Suppressor macrophage (primary cell): Measurements from ENCODE around the gene CFAP251.

Experiments
- DNase-seq, 4 experiments: peaks; one replicate each; pipeline ENCODE4 v3.0.0-alpha.2; 2020 to 2022

CFAP251 gene

DNA sequence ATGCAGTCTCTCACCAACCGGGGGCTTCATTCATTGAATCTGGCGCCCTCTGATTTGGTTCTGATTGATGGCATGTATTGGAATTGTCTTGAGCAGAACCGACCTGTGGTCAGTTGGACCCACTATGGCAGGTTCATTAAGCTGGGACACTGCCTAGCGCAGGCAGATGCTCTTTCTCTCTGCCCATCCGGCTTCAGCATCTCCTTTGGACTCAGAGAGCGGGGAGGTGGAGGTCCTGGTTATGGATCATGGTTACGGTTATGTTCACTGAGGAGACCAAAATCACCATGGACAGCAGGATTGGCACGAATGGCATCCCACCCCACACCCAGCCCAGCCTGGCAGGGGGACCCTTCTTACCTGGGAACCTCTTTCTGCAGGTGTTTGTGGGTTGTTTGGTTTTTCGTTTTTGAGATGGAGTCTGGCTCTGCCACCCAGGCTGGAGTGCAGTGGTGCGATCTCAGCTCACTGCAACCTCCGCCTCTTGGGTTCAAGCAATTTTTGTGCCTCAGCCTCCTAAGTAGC, 86.9 kb downstream of the CFAP251 start:
- DNase-seq = no peak

DNA sequence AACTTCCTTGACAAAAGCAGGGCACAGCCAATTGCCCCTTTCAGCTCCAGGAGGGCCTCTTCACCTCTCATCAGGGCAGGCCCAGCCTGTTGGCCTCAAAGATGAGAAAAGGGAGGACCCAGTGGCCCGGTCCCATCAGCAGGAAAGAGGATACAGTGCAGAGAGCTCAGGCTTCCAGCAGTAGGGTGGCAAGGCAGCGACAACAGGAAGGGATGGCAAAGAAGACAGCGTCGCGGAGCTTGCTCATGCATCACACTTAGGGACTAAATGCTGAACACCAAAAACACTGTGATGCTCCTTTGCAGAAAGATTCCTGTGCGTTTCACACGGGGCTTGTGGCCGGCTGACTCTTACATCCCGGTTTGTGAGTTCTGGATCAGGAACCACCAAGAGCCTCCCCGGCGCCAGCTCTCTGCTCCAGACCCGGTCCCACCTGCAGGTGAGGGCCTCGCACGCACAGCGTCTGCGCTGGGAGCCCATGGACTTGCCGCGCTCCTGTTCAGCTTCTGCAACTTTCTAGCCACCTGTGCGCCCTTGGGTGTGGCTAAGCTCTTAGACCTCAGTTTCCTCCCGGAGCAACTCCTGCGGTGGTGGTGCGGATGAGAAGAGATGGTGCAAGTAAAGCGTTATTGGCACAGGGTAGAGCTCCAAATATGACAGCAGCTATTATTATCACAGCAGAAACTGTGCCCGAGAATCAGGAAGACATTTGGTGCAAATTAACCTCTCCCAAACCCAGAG, 88.0 kb downstream of the CFAP251 start:
- DNase-seq = no peak

DNA sequence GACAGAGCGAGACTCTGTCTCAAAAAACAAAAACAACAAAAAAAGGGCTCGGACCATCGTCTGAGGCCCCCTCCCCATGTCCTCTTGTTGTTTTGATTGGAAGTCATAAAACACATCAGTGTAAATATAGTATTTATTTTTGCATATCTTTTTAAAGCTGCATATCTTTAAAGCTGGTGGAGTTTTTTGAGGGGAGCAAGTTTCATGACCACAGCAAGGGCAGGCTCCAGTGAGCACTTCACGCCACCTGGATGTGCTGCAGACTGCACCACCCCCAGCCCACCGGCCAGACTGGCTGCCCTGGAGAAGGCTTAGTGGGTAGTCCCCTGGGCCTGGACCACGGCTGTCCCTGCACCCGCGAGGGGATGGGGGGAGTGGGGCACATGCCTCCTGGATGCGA, 91.3 kb downstream of the CFAP251 start:
- DNase-seq = no peak

DNA sequence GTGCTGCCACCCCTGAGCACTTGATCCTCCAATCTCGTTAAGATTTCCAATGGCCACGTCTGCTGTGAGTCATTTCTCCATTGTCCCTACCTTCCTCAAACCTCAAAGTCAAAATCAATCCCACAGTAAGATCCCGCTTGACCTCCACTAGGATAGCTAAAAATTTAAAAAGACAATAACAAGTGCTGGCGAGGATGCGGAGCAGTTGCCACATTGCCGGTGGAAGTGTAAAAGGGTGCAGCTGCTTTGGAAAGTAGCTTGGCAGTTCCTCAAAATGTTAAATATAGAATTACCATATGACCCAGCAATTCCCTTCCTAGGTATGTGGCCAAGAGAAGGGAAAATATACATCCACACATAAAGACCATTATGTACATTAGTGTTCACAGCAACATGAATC, 93.8 kb downstream of the CFAP251 start:
- peak in 2 of 4 experiments; percentile 19 to 26 for DNase-seq

DNA sequence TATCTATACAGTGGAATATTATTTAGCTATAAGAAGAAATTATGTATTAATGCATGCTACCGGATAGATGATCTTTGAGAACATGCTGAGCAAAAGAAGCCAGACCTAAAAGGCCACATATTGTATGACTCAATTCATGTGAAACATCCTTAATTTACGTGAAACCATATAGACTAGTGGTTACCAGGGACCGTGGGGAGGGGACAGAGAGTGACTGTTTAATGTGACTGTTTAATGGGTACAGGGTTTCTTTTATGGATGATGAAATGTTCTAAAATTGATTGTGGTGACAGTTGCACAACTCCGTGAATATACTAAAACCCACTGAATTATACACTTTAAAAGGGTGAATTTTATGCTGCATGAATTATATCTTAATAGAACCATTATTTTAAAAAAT, 94.7 kb downstream of the CFAP251 start:
- DNase-seq = peak in 1 of 4 experiments; percentile 30

DNA sequence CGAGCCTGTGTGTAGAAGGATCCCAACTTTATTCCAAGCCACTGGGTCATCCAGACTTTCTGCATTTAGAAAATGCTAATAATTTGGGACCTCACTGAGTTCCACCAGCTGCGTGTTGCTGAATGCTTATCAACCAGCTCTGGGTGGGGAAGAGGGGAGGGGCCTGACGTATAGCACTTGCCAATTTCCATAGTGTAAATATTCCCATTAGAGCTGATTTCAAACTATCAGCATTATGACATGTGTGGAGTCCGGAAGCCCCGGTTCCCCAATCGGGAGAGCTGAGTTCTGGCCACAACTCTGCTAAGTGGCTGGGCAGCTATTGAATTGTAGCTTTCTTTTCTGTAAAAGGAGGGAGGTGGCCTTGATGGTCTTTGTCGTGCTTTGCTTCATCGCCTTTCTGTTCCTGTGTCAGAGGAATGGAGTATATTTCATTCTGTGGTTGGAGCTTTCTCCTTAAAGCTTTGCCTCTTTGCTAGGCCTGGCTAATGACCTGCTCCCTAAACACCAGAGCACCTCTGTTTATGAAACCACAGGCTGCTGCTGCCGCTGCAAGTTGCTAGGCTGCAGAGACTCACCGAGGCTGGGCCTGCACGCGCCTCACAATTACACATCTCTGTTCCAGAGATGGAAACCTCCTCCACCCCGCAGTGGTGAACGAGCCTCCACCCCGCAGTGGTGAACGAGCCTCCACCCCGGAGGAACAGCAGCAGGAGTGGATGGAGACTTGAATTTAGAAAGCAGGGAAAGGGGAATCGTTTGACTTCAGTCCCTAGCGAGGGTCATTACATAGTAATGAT, 95.6 kb downstream of the CFAP251 start:
- no peak for DNase-seq

DNA sequence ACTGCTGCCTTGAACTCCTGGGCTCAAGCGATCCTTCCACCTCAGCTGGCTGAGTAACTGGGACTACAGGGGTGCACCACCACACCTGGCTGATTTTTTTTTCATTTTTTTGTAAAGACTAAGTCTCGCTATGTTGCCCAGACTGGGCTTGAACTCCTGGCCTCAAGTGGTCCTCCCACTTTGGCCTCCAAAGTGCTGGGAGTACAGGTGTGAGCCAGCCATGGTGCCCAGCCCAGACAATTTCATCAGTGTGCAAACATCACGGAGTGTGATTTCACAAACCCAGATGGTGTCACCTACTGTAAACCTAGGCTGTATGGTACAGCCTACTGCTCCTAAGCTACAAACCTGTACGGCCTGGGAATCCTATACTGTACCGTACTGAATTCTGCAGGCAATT, 96.4 kb downstream of the CFAP251 start:
- no peak for DNase-seq

DNA sequence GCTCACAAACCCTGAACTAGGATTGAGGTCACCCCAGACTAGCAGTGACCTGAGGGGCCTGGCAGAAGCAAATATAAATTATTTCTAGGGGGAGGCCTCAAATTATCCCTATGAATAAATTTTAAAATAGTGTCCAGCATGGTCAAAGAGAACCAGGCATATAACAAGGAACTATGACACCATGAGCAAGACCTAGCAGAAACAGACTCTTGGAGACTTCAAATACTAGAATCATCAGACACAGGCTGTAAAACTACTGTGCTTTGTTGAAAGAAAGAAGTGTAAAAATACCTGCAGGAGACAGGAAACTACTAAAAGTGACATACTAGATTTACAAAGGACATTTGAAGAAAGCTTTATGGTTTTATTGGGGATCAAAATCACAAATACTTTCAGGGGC, 100.1 kb downstream of the CFAP251 start:
- DNase-seq = no peak

DNA sequence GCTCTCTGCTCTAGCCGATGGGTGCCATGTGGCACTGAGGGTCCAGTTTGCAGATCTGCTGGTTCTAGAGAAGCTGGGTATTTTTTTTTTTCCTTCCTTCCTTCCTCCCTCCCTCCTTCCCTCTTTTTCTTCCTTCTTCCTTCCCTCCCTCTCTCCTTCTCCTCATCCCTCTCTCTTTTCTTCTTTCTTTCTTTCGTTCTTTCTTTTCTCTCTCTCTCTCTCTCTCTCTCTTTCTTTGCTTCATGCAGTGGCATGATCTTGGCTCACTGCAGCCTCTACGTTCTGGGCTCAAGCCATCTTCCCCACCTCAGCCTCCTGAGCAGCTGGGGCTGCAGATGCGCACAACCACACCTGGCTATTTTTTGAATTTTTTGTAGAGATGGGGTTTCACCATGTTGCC, 100.5 kb downstream of the CFAP251 start:
- DNase-seq = no peak

DNA sequence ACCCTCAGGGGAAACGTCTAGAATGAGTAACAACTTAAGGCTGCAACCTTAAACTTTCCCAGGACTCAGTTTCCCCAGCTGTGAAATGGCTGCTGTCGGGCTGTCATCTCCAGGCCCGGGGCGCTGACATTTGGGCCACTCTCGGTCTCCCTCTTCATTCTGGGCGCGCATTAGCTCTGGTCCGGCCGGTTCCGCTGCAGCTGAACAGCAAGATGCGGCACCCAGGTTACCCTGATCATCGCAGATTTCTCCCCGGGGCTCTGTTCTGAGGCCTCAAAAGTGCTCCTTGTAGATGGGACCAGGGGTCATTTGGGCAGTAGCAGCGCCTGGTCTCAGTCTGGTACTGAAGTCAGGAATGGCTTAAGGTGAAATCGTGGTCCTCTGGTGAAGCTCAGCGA, 102.4 kb downstream of the CFAP251 start:
- no peak for DNase-seq

DNA sequence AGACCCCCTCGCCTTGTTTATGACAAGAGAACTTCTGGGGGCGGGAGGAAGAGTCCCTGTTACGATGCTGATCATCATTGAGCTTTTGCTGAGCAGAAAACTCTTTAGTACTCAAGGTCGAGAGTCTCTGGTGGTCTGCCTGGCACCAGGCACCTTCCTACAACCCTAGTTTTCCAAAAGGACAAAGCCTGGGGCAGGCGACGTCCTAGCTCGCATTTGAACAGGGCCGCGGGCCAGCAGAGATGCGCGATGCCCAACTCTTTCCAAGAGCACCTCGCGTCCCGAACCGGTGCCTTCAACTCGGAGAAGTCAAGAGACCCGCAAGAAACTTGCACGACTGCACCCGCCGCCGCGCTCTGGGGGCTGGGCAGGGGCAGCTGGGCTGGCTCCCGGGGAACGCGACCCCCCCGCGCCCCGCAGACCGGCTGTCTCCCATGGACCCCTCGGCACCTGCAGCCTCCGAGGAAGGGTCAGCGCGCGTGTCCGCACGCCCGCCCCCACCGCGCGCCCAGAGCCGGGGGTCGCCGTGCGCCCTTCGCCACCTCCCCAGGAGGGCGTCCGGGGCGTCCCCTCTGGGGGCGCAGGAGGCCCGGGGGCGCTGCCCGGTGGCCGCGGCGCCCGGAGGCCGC, 102.9 kb downstream of the CFAP251 start:
- DNase-seq = peak in 2 of 4 experiments; percentile 30 to 38

DNA sequence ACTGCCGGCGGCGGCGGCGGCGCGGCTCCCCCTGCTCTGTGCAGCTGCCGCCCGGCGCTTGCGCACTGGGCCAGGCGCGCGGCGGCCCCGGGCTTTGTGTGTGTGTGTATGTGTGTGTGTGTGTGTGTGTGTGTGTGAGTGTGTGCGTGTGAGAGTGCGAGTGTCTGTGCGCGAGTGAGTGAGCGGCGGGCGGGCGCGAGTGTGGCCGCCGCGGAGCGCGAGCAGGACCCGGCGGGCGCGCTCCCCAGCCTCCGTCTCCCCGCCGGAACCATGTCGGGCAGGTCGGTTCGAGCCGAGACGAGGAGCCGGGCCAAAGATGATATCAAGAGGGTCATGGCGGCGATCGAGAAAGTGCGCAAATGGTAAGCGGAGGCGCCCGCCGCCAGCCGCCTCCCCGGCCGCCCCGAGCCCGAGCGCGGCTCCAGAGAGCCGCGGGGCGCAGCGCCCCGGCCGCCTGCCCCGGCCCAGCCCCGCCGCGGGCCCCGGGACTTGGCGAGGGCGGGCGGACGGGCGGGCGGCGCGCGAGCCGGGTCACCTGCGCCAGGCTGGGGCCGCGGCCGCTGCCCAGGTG, 103.5 kb downstream of the CFAP251 start, which contains the start of gene BCL7A:
Gene BCL7A (plus strand): TSS at position 63 of the 571 bp plus-strand sequence. CDS start 208 bp downstream, at position 271.
- DNase-seq = peak; percentile 62 to 84 (median 74)

DNA sequence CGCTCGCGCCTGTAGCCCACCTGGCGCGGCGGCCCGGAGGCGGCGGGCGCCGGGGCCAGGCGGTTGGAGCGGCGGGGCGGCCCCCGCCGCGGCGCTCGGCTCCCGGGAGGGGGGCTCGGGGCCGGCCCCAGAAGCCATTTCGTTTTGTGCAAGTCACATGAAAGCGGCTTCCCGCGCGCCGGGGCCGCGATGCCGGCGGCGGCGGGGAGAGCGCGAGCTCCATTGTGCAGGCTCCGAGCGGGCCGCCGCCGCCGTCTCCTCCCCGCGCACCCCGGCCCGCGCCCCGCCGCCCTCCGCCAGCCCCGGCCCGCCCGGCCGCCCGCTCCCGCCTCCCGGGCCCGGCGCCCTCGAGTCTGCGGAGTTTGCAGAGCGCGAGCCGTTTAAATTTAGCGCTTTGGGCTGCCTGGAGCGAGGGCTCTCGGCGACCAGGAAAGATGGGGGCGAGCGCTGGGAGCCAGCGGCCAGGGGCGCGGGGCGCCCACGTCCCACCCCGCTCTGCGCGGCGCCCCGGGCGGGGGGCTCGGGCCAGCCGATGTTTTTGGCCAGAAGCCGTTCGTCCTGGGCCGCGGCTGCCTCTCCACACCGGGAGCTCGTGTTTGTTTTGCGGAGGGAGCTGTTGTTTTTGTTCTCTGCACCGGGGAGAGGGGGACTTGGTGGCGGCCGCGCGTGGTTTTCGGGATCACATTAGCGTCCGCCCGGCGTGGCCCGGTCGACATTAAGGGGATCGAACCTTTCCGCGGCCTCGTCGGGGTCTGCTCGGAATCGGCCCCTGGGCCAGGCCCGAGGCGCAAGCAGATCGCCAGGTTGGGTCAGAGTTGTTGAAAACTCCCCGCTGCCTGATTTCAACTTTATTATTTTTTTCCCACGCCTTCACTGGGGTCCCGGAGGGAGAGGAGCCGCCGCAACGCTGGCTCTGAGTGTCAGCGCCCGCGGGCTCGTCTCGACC, 104.3 kb downstream of the CFAP251 start:
- peak; percentile 29 to 70 (median 44) for DNase-seq

DNA sequence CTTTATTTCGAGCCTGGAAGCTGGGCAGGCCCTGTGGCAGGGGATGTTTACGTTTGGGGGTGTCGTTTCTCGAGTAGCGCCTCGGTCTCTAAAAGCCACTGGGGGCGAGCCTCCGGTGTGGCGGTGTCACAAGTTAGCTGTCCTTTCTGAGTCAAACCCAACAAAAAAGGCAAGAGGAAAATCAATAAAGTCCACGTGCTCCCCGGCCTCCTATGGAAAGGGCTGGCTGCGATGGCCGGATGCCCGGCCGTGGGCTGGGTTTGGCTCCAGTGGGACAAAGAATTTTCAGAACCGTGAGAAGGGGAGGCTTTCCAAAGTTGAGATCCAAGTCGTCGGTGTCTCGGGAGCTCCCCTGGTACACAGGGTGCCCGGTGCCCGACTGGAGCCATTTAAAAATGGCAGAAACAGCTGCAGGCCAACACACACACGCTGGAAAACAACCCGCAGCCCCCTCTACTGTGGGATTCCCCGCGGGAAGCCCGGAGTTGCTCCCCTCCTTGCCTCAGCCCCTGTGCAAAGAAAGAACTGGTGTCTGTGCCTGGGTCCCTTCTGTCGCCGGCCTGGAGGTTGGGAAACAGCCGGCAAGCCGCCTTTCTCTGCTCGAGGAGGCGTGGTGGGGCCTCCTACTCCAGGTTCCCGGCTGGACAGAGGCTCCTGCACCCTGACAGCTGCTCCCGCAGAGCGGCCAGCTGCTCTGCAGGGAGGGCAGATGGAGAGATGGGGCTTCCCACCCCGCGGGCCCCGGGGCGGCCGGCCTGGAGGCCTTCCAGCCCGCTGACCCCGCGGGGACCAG, 105.1 kb downstream of the CFAP251 start:
- DNase-seq = peak; percentile 52 to 68 (median 60)

DNA sequence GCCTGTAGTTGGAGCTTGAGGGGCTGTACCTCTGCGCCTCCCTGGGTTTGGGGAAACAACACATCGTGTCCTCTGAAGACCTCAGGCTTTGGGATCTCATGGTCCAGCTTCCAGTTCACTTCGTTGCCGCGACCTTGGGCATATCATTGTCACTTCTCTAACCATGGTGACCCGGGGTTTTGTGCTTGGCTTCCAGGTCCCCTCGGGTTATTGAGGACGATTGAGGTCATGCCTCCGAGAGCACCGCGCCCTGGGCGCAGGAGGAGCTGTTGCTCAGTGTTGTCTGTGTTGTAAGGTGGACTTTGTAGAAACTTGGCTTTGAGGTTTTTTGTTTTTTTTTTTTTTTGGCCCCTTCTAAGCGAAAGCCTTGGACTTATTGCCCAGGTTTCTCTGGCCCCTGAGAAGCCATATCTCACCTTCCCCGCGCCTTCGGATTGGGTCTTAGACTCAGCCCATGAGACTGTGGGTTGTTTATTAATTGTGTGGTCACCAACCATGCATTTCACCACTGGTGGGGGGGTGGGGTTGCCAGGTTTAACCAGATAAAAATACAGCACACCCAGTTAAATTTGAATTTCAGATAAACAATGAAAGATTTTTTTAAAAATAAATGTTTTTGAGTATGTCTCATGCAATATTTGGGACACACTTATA, 105.9 kb downstream of the CFAP251 start:
- DNase-seq = no peak

DNA sequence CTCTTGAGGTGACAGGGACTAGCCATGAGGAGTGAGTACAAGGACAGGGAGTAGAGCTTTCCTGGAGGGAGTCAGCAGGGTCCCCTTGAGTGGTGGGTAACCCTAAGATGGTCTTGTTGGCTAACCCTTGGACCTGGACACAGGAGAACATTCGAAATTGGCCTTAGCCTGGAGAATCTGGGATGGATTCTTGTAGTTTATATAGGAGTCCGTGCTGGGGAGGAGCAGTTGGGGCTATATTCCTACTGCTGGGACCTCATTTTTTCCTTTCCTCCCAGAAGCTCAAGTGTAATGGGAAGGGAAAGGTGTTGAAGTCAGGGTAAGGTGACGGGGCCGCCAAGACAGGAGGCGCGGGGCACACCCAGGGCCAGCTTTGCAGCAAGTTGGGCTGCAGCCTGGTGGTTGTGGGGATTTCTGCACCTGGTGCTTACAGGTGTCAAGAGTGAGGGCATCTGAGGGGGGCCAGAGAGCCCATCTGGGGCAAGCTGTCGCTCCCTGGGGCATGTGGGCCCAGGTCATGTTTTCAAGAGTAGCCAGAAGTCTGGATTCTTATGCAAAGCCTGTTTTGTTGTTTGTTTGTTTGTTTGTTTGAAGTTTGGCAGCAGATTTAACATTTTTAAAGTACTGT, 108.4 kb downstream of the CFAP251 start:
- DNase-seq = no peak

DNA sequence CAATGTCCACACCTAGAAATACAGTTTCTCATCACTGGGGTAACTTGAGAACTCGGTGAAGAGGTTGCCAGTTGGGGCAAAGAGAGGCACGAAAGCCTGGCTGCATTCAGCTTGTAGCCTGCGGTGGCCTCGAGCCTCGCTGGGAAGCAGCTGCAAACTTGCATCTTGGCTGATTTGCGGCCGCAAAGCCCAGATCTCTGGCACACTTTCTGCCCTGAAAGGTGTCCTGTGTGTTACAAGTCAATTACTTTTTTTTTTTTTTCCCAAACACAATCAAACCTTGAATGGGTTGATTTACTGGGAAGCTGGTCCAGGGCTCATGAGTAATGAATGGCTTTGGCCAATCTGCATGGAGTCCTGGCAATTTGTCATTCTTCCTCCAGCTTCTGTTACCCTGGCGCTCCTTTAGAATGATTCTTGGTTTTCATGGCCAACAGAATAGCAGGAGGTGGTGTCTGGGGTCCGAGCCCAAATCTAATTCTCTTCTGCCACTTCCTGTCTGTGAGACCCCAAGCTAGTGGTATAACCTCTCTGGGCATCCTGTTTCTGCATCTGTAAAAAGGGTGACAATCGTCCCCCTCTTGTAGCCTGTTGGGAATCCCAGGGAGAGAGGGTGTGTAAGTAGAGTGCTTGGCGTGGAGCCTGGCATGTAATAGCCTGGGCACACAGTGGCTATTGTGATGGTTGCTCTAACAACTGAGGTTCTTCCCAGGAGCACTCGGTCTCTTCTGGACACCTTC, 109.9 kb downstream of the CFAP251 start:
- DNase-seq = no peak

DNA sequence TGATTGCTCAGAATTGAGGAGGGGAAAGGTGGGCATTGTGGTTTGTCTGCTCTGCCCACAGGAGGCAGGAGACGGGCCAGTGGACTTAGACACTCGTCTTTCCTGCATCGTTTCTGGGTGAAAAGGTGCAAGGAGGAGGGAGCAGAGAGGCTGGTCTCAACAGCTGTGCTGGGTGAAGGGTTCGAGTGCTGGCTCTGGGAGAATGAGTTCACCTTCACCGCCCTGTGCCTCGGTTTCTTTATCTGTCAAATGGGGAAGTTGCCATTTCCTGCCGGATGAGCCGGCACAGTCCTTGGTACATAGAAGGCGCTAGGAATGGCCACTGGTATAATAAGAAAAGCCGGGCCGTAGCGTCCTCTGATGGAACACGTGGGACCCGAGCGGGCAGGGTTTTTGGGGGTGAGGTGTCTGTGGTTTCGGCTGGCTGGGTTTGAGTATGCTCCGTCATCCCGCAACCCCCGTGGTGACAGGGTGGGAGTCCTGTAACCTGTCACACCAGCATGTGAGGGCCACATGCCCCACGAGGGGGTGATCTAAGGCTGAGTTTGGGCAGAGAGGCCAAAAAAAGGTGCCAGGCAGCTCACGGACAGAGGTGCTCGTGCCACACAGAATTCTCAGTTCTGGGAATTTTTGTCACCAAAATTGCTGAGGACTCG, 110.6 kb downstream of the CFAP251 start:
- no peak for DNase-seq
